Pancreas (tissue), 10 donors: ENCODE results near the gene SAE1. TPM values are rescaled to one million over a fixed set of nuclear protein-coding genes. Genes with fewer than 3 reads are reported as not detected.

Source experiments
- ATAC-seq, 4 donors: fragments of 200-7000 bp; cut with Tn5 transposase; one replicate each; pipeline versions ENCODE4 v1.8.0 to v1.9.1; 2020; ENCODE audit warnings: mild to moderate bottlenecking in 4 of 4, moderate library complexity in 4 of 4
- DNase-seq, 6 donors: peaks; one replicate each; pipeline ENCODE4 v3.0.0-alpha.2; 2020
- FAIRE-seq: peaks from 2 replicates; lab custom pipeline; 2012; peaks lifted over from hg19 to GRCh38; lab: Jason Lieb, UNC
- H3K27ac ChIP-seq, 4 donors: fragments of 200-600 bp; sonication (generic); 1 replicate in 3 of 4; 2 replicates in 1 of 4; pipeline versions ENCODE4 v1.5.0 to v1.8.0; 2020
- H3K27me3 ChIP-seq, 4 donors: fragments of 200-600 bp; one replicate each; pipeline ENCODE4 v1.8.0; 2021
- H3K36me3 ChIP-seq, 3 donors: fragments of 200-600 bp; sonication (generic) in 1 of 3; one replicate each; pipeline versions ENCODE4 v1.5.0 to v1.8.0; 2020 to 2021
- H3K4me1 ChIP-seq, 3 donors: fragments of 200-600 bp; one replicate each; pipeline ENCODE4 v1.8.0; 2021
- H3K4me3 ChIP-seq, 4 donors: fragments of 200-600 bp; sonication (generic) in 2 of 4; one replicate each; pipeline versions ENCODE4 v1.5.0 to v1.8.0; 2020 to 2021
- H3K9me3 ChIP-seq, 4 donors: fragments of 200-600 bp; one replicate each; pipeline ENCODE4 v1.8.0; 2021
- CTCF ChIP-seq, 4 donors: fragments of 200-600 bp; sonication (generic) in 3 of 4; IDR thresholded peaks; one replicate each; pipeline versions ENCODE4 v1.5.0 to v1.8.0; 2021; ENCODE audit warnings: antibody characterized with exemption in 4 of 4
- WGBS, 2 donors: extraction: QIAGEN DNeasy Blood & Tissue Kit; methylation state at CpG; one replicate each; pipeline ENCODE4 v1.1.7; 2013; 5-methylcytosine and 5-hydroxymethylcytosine counted together
- intact Hi-C, 3 donors: fragments of 100-400 bp; cut with DNase I; formaldehyde crosslinking; loops; one replicate each; pipeline versions ENCODE4 v1.11.1 to v1.14.2; 2022
- polyA plus RNA-seq, 2 donors: library from polyadenylated mRNA; stranded (reverse); fragments of 200-250 nt; gene quantifications; one replicate each; pipeline ENCODE4 v1.2.3, GENCODE V29; 2013
- total RNA-seq, 6 donors: library from RNA; stranded (reverse); fragmentation: NEBNext Ultra II Directional in 4 of 6; extraction: Animal tissue kit (Norgen Biotek cat#: 25700) in 4 of 6; gene quantifications; one replicate each; pipeline versions ENCODE4 v1.2.1 to v1.2.4, GENCODE V29; 2021 to 2023
- donor health status: healthy with polysubstance abuse.
- donor health status: DM: no; HTN: no; CAD: no; lungs with moderate emphysema.
- donor health status: DM: no; HTN: no; CAD: no.
- donor health status: control.
- donor health status: control.
- donor health status: Bipolar disorder and iron deficiency.
- donor health status: DM: yes; HTN: yes; CAD: no.
- donor health status: DM: no; HTN: no; CAD: no.
- donor health status: DM: no; HTN: no; CAD: no.
- donor health status: DM: yes; HTN: yes; CAD: no.

SAE1 gene
- total and polyA plus RNA-seq, 8 donors: 10.0 to 25.8 (median 20.1) TPM

DNA sequence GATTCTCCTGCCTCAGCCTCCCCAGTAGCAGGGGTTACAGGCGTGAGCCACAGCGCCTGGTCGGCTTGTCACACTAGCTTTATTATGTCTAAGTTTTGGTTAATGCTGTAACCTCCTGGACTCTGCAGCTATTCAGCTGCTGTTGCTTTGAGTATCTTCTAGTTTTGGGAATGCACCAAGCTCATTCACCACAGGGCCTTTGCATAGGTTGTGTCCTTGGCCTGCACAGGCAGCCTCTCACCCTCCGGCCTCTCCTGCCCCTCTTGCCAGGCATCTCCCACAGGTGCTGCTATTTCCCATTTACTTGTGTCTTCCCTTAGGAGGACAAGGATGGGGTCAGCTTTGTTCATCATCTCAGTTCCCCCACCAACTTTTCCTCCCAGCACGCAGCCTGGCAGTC lies 123.3 kb downstream of the SAE1 start:
- Histone ChIP-seq H3K27ac (no peak overlapping the region), H3K4me3 (no peak overlapping the region), H3K9me3 (no peaks in the 10 kb centered on the region), H3K4me1 (peaks cover 0 to 11% (median 5%) of the 10 kb centered on the region in 3 donors), H3K36me3 (peaks cover 0 to 4% (median 0%) of the 10 kb centered on the region in 3 donors), H3K27me3 (no peaks in the 10 kb centered on the region)
- intact Hi-C loops: no loop called here
- WGBS, 2 donors: 87 to 95% methylated on average over 5 of the region's 5 CpGs
- no peak for TF ChIP-seq CTCF (IDR thresholded peaks at IDR 0.05)
- ATAC-seq (no peak), DNase-seq (peak in 1 of 6 donors; percentile 25), FAIRE-seq (no peak)

- peaks cover 0 to 11% (median 0%) of the 10 kb centered on the region in 3 donors for H3K36me3 ChIP-seq
- no peak for TF ChIP-seq CTCF (IDR thresholded peaks at IDR 0.05)
- DNase-seq (peak; percentile 97 to 99 (median 98)), ATAC-seq (peak; percentile 51 to 71 (median 67)), FAIRE-seq (no peak)
- H3K27ac ChIP-seq: peak within 1 kb of the TSS; percentile 84 to 94 (median 88)
- WGBS, 2 donors: 11 to 13% methylated on average over 44 to 60 of the region's 60 CpGs
- no peaks in the 10 kb centered on the region for H3K27me3 ChIP-seq
- H3K4me1 ChIP-seq: peaks cover 0 to 19% (median 17%) of the 10 kb centered on the region in 3 donors
- no peaks in the 10 kb centered on the region for H3K9me3 ChIP-seq
- intact Hi-C loops: no loop called here
- H3K4me3 ChIP-seq: peak within 1 kb of the TSS; percentile 32 to 58 (median 51)
Observed at GRCh38 chr19:47255879-47256692, 125.5 kb downstream of the SAE1 start, which contains the start of gene CCDC9. Gene CCDC9 (plus strand): TSS chr19:47256525. CDS start chr19:47258401, 1,876 bp downstream.

GRCh38 chr19:47256693-47257410 lies 126.2 kb downstream of the SAE1 start:
- peak; percentile 97 for FAIRE-seq
- no peak for TF ChIP-seq CTCF (IDR thresholded peaks at IDR 0.05)
- intact Hi-C loops: no loop called here
- Histone ChIP-seq H3K36me3 (peaks cover 0 to 11% (median 0%) of the 10 kb centered on the region in 3 donors), H3K27me3 (no peaks in the 10 kb centered on the region), H3K9me3 (no peaks in the 10 kb centered on the region), H3K27ac (peak overlapping the region; percentile 84 to 94 (median 88)), H3K4me1 (peaks cover 0 to 19% (median 17%) of the 10 kb centered on the region in 3 donors), H3K4me3 (peak overlapping the region; percentile 32 to 58 (median 51))
- 1% methylated on average over 43 to 52 of the region's 52 CpGs for WGBS, 2 donors
- ATAC-seq: peak; percentile 73 to 83 (median 80)
- DNase-seq: peak; percentile 100

DNA sequence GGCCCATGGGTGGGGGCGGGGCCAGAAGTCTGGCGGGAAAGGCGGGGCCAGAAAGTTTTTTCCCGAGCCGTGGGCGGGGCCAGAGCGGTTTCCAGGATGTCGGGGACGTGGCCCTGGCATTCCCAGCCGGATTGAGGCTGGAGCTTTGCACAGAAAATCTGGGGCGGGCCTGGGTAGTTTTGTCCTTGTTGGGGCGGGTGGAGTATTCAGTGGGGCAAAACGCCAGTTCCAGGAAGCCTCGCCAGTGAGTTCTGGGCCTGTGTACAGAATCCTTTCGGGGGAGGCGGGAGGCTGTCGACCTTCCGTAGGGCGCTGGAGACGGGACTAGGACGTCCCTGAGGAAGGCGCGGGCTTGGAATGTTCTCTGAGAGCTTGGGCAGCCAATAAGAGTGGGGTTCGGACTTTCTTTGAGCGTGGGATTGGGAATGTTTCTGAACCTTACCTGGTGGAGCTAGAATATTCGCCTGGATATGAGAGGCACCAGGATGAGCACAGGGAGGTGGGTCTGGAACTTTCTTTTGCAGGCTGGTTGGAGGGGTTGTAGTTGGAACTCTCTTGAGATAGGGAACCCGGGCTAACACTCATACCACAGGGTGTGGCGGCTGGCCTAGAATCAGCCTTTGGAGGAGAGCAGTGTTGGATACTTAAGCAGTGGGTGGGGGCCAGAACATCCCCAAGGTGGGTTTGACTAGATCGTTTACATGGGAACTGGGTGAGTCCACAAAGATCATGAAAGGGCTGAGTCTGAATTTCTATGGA lies 127.0 kb downstream of the SAE1 start:
- 1 to 2% methylated on average over 29 of the region's 29 CpGs for WGBS, 2 donors
- peaks cover 0 to 19% (median 17%) of the 10 kb centered on the region in 3 donors for H3K4me1 ChIP-seq
- H3K27me3 ChIP-seq: no peaks in the 10 kb centered on the region
- H3K36me3 ChIP-seq: peaks cover 0 to 11% (median 0%) of the 10 kb centered on the region in 3 donors
- H3K9me3 ChIP-seq: no peaks in the 10 kb centered on the region
- TF ChIP-seq CTCF (IDR thresholded peaks at IDR 0.05): no peak
- FAIRE-seq: no peak
- H3K4me3 ChIP-seq: peak overlapping the region; percentile 8 to 51 (median 30)
- peak in 2 of 6 donors; percentile 56 to 58 for DNase-seq
- intact Hi-C loops: no loop called here
- no peak for ATAC-seq
- peak overlapping the region; percentile 84 to 94 (median 88) for H3K27ac ChIP-seq
